Activated CD4-positive, alpha-beta memory T cell treated with anti-CD3 and anti-CD28 coated beads, Interleukin-2, amount 10 ng/mL, durations not matched to agents 7 days and 5 days (primary cell): ENCODE results near the gene NEIL3. TPM values are rescaled to one million over a fixed set of nuclear protein-coding genes. Genes with fewer than 3 reads are reported as not detected.

Experiments
- CTCF ChIA-PET: fragments of 350-600 bp; sonication (Branson Sonifier 250); formaldehyde crosslinking; loops from one replicate; lab custom pipeline; 2021; ENCODE audit warnings: antibody characterized with exemption, inconsistent platforms; lab: Charles Lee
- POLR2A ChIA-PET: fragments of 350-600 bp; sonication (Branson Sonifier 250); formaldehyde crosslinking; loops from one replicate; lab custom pipeline; 2021; ENCODE audit warnings: antibody characterized with exemption; lab: Charles Lee
- DNase-seq: peaks from one replicate; pipeline ENCODE4 v3.0.0-alpha.2; 2020
- H3K27ac Mint-ChIP-seq: one replicate; pipeline ENCODE4 v1.8.0; 2021; ENCODE audit warnings: mild to moderate bottlenecking, mixed read lengths
- H3K27me3 Mint-ChIP-seq: one replicate; pipeline ENCODE4 v1.8.0; 2021; ENCODE audit warnings: mixed read lengths
- H3K36me3 Mint-ChIP-seq: one replicate; pipeline ENCODE4 v1.8.0; 2021; ENCODE audit warnings: low read depth, mixed read lengths
- H3K4me1 Mint-ChIP-seq: one replicate; pipeline ENCODE4 v1.8.0; 2021; ENCODE audit warnings: mixed read lengths
- H3K4me3 Mint-ChIP-seq: one replicate; pipeline ENCODE4 v1.8.0; 2021; ENCODE audit warnings: mild to moderate bottlenecking, mixed read lengths
- H3K9me3 Mint-ChIP-seq: one replicate; pipeline ENCODE4 v1.8.0; 2021; ENCODE audit warnings: mixed read lengths
- total RNA-seq, 2 experiments: library from RNA; stranded (reverse); gene quantifications; one replicate each; pipeline ENCODE4 v1.2.3, GENCODE V29; 2021

The NEIL3 gene
- total RNA-seq, 2 experiments from 2014 or later, result 29.3 to 30.3 TPM

DNA sequence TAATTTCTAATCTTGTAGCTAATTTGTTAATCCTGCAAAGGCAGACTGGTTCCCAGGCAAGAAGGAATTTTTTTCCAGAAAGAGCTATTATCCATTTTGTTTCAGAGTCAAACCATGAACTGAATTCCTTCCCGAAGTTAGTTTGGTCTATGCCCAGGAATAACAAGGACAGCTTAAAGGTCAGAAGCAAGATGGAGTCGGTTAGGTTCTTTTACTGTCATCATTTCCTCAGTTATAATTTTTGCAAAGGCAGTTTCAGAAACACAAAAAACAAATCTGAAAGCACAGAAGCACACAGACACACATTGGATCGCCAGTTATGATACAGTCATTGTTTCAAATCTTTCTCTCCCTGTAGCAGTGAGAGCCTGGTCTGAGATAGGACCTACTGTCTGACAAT is 94.7 kb downstream of the NEIL3 start:
- DNase-seq, result no peak
- H3K9me3 Mint-ChIP-seq, result peaks cover 4% of the 10 kb centered on the region
- H3K4me3 Mint-ChIP-seq, result no peak overlapping the region
- peaks cover 9% of the 10 kb centered on the region for H3K36me3 Mint-ChIP-seq
- peaks cover 49% of the 10 kb centered on the region for H3K4me1 Mint-ChIP-seq
- ChIA-PET POLR2A (interaction anchor here (5.7 kb wide), 1 partner anchor 38 kb away, joined by 32 read pairs; the partner anchor contains the start of gene AGA), CTCF (interaction anchor here (1.3 kb wide), 1 partner anchor 37 kb away, joined by 4 read pairs; no protein-coding TSS in a partner anchor)
- peaks cover 12% of the 10 kb centered on the region for H3K27me3 Mint-ChIP-seq
- no peak overlapping the region for H3K27ac Mint-ChIP-seq

DNA sequence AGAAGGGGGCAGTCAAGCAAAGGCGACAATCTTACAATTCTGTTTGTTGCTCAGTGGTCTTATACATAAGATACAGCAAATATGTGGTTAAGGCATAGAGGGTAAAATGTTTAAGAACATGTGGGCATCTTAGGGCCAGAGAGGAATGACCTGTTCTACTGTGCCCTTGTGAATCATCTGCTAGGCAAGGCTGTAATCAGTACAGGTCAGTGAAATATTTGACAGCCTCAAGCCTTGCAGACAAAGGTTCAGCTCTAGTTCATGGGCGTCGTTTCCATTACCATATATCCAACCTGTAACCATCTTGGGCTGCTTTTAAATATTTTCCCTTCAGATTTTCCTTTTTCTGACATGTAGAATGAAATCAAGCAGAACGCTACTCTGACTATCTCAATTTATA is 95.3 kb downstream of the NEIL3 start:
- DNase-seq, result no peak
- Mint-ChIP-seq H3K9me3 (peaks cover 4% of the 10 kb centered on the region), H3K27me3 (peaks cover 12% of the 10 kb centered on the region), H3K4me1 (peaks cover 43% of the 10 kb centered on the region), H3K36me3 (peaks cover 8% of the 10 kb centered on the region), H3K27ac (no peak overlapping the region), H3K4me3 (no peak overlapping the region)
- ChIA-PET POLR2A (interaction anchor here (5.7 kb wide), 1 partner anchor 37 kb away, joined by 32 read pairs; the partner anchor contains the start of gene AGA), CTCF (interaction anchor here (1.3 kb wide), 1 partner anchor 36 kb away, joined by 4 read pairs; no protein-coding TSS in a partner anchor)

DNA sequence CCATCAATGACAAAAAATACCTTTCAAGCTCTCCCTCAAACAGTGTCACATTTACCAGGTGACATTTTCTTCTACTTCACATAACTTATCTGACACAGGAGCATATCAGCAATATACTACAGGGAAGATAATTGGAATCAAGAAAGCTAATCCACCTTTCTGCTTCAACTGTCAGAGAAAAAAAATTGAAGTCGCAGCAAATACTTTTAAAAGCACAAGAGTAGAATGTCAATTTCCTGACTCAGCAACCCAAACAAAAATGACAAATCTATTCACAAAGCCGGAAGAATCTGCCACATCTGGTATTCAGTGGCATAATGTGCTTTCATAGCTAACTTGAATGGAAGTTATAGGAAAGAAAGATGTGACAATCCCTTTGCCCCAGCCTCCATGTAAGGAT is 95.8 kb downstream of the NEIL3 start:
- POLR2A ChIA-PET, result interaction anchor here (5.7 kb wide), 1 partner anchor 36 kb away, joined by 32 read pairs; the partner anchor contains the start of gene AGA
- H3K9me3 Mint-ChIP-seq, result peaks cover 4% of the 10 kb centered on the region
- peaks cover 38% of the 10 kb centered on the region for H3K4me1 Mint-ChIP-seq
- H3K27me3 Mint-ChIP-seq, result peaks cover 12% of the 10 kb centered on the region
- peaks cover 4% of the 10 kb centered on the region for H3K36me3 Mint-ChIP-seq
- no peak overlapping the region for H3K4me3 Mint-ChIP-seq
- H3K27ac Mint-ChIP-seq, result no peak overlapping the region
- CTCF ChIA-PET, result no interaction called here
- no peak for DNase-seq

DNA sequence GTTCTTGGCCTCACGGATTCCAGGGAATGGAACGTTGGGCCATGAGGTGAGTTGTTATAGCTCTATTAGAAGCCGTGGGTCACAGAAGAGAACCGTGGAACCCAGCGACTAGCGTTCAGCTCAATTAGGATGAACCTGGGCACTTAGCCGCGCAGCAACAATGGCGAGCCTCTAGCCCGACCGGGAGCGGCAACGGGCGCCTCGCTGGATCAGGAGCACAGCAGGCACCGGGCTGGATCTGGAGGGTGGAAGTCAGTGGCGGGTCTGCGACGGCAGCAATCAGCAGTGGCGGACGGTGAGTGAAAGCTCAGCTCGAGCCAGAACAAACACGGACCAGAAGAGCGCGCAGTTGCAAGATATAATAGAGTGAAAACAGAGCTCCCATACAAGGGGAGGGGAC is 98.3 kb downstream of the NEIL3 start:
- CTCF ChIA-PET, result no interaction called here
- Mint-ChIP-seq H3K36me3 (peaks cover 4% of the 10 kb centered on the region), H3K4me1 (peaks cover 18% of the 10 kb centered on the region), H3K27ac (no peak overlapping the region), H3K9me3 (peaks cover 4% of the 10 kb centered on the region), H3K27me3 (peaks cover 12% of the 10 kb centered on the region), H3K4me3 (no peak overlapping the region)
- POLR2A ChIA-PET, result interaction anchor here (0.9 kb wide), 1 partner anchor 34 kb away, joined by 5 read pairs; the partner anchor contains the start of gene AGA
- no peak for DNase-seq

DNA sequence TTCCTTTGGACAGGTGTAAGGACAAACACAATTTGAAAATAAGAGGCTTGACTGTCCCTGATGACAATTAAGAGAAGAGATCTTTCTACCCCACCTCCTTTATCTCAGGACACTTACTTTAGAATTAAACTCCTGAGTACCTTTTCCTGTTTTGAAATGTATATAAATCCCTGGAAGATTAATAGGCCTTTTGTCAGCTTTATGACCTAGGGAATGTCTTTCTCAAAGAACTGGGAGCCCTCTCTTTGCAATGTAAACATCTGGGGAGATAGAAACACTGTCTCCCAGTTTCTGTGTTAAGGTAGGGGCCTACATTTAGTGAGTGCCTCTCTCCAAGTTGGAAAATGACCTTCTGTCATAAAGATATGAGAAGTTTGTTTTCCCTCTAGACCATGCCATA is 100.9 kb downstream of the NEIL3 start:
- H3K27me3 Mint-ChIP-seq, result peaks cover 1% of the 10 kb centered on the region
- peaks cover 4% of the 10 kb centered on the region for H3K9me3 Mint-ChIP-seq
- ChIA-PET POLR2A (no interaction called here), CTCF (no interaction called here)
- H3K4me1 Mint-ChIP-seq, result peaks cover under 1% of the 10 kb centered on the region
- H3K36me3 Mint-ChIP-seq, result no peaks in the 10 kb centered on the region
- H3K4me3 Mint-ChIP-seq, result no peak overlapping the region
- no peak for DNase-seq
- H3K27ac Mint-ChIP-seq, result no peak overlapping the region

DNA sequence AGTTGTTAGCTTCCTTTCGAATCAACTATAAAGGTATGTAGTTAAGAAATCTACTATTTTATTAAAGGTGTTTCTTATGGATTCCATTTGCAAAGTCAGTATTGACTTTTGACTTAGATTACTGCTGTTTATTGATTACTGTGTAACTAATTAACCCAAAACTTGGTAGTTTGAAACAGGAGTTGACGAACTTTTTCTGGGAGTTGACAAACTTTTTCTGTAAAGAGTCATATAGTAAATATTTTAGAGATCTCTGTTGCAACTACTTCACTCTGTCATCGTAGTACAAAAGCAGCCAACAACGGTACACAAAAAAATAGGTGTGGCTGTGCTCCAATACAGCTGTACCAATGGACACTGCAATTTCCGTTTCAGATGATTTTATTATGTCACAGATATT is 102.3 kb downstream of the NEIL3 start:
- peaks cover 3% of the 10 kb centered on the region for H3K27me3 Mint-ChIP-seq
- H3K36me3 Mint-ChIP-seq, result no peaks in the 10 kb centered on the region
- peaks cover 4% of the 10 kb centered on the region for H3K9me3 Mint-ChIP-seq
- ChIA-PET CTCF (no interaction called here), POLR2A (interaction anchor here (1.1 kb wide), 1 partner anchor 30 kb away, joined by 4 read pairs; the partner anchor contains the start of gene AGA)
- no peak for DNase-seq
- no peak overlapping the region for H3K4me3 Mint-ChIP-seq
- no peaks in the 10 kb centered on the region for H3K4me1 Mint-ChIP-seq
- H3K27ac Mint-ChIP-seq, result no peak overlapping the region

Other genes with a start within 250 kb of the NEIL3 start
- gene AGA, start 132.6 kb downstream of the NEIL3 start, total RNA-seq, result 10 to 100 TPM; 21.5 to 23.6 TPM